Breast epithelium (tissue), 3 donors: ENCODE data around the gene GNAT3.

Experiments
- CTCF ChIP-seq, 3 donors: fragments of 450-650 bp; IDR thresholded peaks; one replicate each; pipeline ENCODE4 v1.5.1; 2016 to 2017; ENCODE audit warnings: antibody characterized with exemption in 3 of 3, mild to moderate bottlenecking in 3 of 3, moderate library complexity in 3 of 3
- POLR2A ChIP-seq: fragments of 450-650 bp; IDR thresholded peaks from one replicate; pipeline ENCODE4 v1.6.1; 2016; ENCODE audit warnings: antibody characterized with exemption, mild to moderate bottlenecking, moderate library complexity
- POLR2AphosphoS5 ChIP-seq, 3 donors: sonication (generic); formaldehyde crosslinking; IDR thresholded peaks; one replicate each; pipeline ENCODE4 v1.6.1; 2017; ENCODE audit warnings: antibody characterized with exemption in 3 of 3

GRCh38 chr7:80435521-80435920 is 76.3 kb downstream of the GNAT3 start:
- TF ChIP-seq POLR2A (no peak), CTCF (IDR thresholded peaks at IDR 0.05) (no peak), POLR2AphosphoS5 (IDR thresholded peaks at IDR 0.05) (no peak)
